Measurements from ENCODE around the gene ROBO1.

ROBO1 gene

DNA sequence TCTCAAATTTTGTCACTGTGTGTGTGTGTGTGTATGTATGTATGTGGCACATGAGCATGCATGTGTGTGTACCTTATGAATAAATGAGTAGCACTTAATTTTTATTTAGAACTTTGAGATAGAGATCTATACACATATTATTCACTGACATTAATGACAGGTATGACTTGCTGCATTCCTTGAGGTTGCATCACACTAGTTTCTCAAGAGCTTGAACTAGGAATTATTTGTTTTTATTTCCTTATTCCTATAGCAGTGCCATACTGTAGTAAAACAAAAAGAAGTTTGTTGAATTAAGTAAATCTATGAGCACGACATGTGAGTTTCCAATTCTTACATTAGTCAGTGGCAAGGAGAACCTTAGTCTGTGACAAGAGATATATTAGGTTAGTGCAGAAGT, 943.9 kb downstream of the ROBO1 start:
- no peak for DNase-seq

- DNase-seq = no peak
These were observed 944.4 kb downstream of the ROBO1 start for GRCh38 chr3:78823434-78823833.

- no peak for DNase-seq
These were observed 945.1 kb downstream of the ROBO1 start for GRCh38 chr3:78822726-78823125.

DNA sequence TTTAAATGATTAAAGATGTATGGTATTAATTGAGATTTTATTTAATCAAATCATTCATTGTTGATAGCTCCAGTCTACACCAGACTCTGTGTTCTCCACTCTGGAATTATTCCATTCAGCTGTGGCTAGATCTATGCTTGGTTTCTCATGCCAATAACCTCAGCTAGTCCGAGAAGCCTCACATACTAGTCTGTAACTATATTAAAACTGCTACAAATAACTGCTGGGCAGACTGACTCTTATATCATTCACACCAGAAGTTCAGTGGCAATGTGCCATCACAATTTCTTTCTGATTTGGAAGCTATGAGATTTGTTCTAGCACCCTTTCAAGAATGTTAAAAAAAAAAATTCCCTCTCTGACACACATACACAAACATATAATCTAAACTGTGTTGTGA, 947.3 kb downstream of the ROBO1 start:
- no peak for DNase-seq

DNA sequence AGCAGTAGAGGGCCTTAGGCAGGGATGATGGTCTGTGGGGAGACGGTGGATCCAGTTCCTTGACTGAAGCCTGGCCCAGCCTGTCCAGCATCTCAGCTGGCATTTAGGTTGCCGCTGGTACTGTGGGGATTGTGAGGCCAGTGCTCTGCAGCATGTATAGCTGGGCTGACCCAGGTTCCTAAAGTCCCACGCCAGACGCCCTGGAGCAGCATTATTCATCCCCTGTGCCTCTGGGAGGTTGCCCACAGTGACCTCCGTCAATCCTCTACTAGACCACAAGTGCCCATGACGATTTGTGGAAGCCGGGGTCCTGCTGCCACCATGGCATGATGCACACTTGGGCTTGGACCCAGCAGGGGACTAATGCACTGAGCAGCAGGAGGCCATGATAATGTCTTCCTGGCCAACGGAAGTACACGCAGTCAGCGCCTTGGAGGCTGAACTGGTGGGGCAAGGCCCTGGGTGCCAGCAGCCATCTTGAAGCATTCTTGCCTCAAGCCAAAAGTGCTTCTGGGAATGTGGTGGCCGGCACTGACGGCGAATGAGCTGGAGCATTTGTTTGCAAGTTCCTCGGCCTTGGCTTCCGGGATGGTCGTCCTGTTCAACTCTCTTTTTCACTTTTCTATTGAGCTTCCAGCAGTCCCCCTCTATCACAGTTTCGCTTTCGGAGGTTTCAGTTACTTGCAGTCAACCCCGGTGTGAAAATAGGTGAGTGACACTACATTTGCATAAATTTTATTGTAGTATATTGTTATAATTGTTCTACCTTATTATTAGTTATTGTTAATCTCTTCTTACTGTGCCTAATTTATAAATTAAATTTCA, 949.4 kb downstream of the ROBO1 start:
- DNase-seq = no peak

DNA sequence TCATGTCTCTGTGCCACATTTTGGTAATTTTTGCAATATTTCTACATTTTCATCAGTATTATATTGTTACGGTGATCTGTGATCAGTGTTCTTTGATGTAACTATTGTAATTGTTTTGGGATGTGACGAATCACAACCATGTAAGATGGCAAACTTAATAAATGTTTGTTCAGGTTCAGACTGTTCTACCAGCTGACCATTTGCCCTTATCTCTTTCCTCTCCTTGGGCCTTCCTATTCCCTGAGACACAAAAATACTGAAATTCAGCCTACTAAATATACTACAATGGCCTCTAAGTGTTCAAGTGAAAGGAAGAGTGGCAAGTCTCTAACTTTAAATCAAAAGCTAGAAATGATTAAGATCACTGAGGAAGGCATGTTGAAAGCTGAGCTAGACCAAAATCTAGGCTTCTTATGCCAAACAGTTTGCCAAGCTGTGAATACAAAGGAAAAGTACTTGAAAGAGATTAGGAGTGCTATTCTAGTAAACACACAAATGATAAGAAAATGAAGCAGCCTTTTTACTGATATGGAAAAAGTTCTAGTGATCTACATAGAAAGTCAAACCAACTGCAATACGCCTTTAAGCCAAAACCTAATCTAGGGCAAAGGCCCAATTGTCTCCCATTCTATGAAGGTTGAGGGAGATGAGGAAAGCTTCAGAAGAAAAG, 952.8 kb downstream of the ROBO1 start:
- DNase-seq = no peak

DNA sequence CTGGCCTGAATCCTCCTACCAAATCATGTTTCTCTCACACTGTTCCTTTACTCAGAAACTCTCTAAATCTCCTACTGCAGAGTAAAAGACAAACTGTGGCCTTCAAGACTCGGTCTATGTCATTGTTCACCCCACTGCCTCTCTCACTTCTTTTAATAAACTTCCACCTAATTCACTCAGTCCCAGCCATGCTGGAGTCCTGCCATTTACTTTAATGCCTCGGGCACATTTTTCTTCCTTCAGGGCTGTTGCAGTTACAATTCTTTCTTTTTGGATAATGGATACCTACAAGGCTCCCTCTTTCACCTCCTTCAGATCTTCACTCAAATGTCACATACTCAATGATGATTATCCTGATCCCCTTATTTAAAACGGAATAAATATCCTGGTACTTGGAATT, 955.6 kb downstream of the ROBO1 start:
- DNase-seq = no peak

- no peak for DNase-seq
These were observed 957.8 kb downstream of the ROBO1 start for GRCh38 chr3:78809966-78810365.

DNA sequence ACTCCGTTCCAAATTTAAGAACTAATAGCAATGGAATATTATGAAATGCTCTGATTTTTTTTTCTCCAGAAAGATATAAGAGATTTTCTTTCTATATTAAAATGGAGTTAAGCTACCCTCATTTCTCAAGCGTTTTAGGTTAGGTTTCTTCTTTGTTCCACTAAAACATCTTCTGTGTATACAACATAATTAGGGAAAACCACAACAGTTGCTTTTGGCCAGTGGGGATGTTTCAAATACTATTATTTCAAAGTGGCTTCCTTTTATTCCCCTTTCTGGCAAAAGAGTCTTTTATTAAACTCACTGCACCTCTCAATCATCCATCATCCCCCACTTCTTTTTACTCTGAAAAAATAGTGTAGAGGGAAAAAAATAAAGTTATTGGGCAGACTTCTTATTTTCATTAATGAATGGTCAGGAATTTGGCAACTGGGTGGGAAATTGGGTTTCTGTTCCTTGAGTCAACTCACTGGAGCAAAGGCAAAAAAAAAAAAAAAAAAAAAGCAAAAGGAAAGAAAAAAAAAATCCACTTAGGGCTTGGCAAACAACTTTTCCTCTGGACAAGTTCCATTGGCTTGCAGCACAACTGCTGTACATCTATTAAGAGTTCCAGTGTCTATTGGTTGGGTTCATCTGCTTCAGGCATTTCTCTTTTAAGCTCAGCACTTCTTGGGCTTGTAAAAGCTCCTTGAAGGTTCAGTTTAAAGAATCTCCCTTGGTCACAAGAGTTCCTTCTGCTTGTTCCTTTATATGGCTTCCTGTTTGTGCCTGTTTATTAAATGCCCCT, 963.4 kb downstream of the ROBO1 start:
- no peak for DNase-seq

- DNase-seq = no peak
These were observed 965.3 kb downstream of the ROBO1 start for GRCh38 chr3:78802562-78802930.

DNA sequence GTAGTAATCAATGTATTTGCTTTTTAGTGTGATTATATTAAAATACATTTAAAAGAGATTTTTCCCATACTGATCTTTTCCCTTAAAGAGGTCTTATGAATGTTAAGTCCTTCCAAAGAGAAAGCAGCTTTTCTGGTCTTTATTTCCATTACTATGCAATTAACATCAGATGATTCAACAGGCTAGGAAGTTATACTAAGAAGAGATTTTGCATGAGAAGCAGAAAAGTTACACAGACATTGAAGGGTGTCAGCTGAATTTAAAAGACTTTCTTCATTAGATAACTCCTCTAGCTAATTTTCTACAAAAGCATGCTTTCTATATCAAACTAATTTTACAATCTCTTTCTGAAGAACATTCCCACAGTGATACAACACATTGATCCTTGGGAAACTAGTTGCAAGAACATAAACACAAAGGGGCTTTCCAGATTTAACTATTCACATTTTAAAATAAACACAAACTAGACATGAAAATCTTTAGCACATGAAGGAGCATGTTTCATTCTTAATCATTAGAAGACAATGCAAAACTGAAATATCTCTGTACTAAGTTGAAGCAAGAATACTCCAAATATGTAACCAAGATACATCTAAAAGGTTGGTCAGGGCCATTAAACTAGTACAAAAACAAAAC, 965.8 kb downstream of the ROBO1 start:
- no peak for DNase-seq

DNA sequence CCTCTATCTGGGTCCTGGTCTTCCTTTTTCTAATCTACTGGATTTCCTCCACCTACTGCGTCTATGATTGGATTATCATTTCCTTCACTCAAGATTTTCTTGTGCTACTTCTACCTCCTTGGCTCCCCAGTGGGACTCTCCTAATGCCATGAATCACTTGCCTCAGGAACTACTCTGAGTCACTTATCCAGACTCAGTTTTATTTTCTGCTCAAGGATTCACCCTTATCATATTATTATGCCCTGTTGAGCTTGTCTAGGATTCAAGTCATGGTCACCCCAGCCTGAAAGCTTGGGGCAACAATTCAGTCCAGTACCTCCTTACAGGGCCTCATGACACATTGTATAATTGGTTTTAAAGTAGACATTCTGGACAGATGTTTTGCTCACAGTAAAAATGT, 968.1 kb downstream of the ROBO1 start:
- DNase-seq = no peak

DNA sequence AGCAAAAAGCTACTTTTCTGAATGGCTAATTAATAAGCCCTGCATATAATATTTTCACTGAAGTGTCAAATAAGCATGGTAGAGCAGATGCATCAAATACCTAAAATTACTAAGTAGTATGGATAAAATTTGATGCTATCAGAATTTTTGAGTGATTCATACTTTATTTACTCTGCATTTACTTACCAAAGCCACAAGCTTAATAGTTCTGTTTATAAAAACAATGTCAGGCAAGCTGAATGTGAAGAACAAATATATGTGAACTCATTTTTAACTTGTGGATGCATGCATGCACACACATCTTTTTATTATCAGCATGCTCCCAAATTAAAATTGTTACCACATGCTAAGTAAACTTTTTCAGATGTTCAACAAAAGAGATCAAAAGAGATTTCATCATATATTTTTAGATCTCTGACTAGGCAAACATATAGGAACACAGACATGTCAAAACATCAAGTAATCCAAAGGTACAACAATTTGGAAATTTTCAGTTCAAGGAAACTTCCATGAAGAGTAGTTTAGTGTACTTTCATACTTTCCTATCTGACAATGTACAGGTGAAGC, 969.4 kb downstream of the ROBO1 start:
- no peak for DNase-seq

DNA sequence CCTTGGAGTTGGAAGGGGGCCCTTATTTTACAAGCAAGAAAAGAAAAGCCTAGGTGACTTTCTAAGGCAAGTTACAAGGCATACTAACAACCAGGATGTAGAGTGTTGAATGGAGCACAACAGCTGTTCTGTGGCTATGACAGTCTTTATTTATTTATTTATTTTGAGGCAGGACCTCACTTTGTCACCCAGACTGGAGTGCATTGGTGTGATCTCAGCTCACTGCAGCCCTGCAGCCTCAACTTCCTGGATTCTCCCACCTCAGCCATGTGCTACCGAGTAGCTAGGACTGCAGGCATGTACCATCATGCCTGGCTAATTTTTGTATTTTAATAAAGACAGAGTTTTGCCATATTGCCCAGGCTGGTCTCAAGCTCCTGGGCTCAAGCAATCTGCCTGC, 973.4 kb downstream of the ROBO1 start:
- DNase-seq = no peak

- DNase-seq = no peak
These were observed 975.1 kb downstream of the ROBO1 start for GRCh38 chr3:78792733-78793132.

DNA sequence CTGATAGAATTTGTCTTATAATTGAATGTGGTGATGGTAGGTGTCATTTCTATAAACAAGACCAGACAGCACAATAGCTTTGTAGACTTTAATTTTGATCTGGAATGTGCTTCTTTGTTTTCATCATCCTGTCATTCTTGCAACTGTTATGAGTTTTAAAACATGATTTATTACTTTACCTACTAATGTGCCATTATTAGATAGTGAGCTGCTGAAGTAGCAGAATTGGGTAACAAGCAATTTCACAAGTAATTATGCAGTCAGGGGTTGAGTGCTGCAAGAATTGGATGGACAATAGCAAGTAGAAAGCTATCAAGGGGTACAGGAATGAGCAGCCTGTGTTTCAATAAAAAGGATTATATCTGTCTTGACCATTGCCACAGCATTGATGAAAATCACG, 975.6 kb downstream of the ROBO1 start:
- no peak for DNase-seq

GRCh38 chr3:78791753-78792152, 976.0 kb downstream of the ROBO1 start:
- no peak for DNase-seq

GRCh38 chr3:78788839-78789238, 979.0 kb downstream of the ROBO1 start:
- no peak for DNase-seq

DNA sequence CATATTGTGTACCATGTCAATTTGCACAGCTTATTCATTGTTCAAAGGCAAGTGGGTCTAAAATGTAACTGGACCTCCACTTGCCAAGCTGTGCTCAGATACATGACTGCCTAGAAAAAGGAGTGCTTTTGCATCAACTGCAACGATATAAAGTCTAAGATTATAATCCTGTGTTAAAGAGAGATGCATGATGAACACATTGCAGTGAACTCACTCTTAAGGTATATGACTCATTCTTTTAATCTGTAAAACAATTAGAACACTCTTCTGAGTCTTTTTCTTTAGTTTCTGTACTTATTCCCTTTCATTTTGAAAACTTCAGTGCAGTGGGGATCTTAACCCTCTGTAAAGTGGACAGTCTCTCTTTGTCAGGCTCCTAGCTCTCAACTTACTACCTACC, 982.8 kb downstream of the ROBO1 start:
- DNase-seq = no peak

DNA sequence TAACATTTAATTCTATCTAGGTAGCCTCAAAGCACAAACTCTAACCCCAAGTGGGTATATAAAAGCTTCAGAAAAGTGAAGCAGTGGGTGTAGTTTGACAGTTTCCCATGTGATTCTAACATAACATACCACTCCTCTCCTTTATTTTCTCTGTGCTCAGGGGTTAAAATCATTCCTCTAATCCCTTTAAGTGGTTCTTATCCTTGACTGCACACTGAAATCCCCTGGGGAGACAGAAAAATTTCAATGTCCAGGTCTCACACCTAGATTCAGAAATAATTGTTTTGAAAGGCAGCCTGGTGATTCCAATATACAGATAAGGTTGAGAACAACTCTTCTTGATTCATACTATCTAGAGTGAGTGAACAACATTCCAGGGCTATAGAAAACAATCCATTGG, 986.4 kb downstream of the ROBO1 start:
- no peak for DNase-seq

DNA sequence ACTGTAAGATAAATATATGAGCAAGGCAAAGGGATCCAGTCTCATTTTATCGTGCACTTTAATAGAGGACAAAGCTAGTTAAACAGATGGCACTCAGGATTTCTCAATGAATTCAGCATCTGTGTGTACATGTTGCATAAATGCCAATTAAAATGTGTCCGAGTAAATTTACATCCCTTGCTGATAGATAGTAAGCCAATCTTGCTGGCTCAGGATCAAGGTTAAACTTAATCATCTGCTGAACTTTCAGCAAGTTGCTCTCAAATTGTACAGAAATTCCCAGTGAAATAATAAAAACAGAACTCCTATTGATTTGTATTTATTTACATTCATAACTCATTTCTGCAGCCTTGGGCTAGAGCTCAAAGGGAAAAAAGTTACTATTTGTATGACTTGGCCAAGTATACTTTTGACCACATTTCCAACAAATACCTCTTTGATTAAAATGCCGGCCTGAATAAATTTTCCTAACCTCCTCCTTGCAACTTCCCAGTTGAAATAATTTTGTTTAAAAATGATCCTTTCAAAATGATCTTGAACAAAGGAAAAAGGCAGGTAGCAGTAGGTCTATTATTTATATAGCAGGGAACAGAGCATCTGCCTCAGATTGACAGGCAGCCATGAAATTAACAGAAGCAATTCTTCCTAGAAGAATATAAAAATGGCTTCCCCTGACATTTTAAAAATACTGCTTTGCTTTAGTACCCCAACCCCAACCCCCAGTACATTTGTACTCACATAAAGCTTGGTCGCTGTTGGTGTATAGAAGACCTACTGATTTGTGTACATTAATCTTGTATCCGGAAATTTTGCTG, 1001.9 kb downstream of the ROBO1 start:
- no peak for DNase-seq

GRCh38 chr3:78764634-78765033, 1003.2 kb downstream of the ROBO1 start:
- DNase-seq = no peak

Data from activated CD4-positive, alpha-beta T cell treated with anti-CD3 and anti-CD28 coated beads, Interleukin-2, amount 50 U/mL, for 4 hours (primary cell).